ENCODE data around the gene NEGR1.

- TF ChIP-seq EP300 (conservative IDR thresholded peaks at IDR 0.05; ENCODE audit: poor library complexity, severe bottlenecking) (no peak), CTCF (IDR thresholded peaks at IDR 0.05; ENCODE audit: poor library complexity, severe bottlenecking) (no peak), POLR2AphosphoS5 (IDR thresholded peaks at IDR 0.05) (no peak), EZH2 (IDR thresholded peaks at IDR 0.05; ENCODE audit: borderline replicate concordance, insufficient read depth, low read length, poor library complexity, severe bottlenecking) (no peak)
Observed at GRCh38 chr1:71843012-71843411, 439.3 kb downstream of the NEGR1 start.
